ENCODE measurements around the gene NKD2.

NKD2 gene

DNA sequence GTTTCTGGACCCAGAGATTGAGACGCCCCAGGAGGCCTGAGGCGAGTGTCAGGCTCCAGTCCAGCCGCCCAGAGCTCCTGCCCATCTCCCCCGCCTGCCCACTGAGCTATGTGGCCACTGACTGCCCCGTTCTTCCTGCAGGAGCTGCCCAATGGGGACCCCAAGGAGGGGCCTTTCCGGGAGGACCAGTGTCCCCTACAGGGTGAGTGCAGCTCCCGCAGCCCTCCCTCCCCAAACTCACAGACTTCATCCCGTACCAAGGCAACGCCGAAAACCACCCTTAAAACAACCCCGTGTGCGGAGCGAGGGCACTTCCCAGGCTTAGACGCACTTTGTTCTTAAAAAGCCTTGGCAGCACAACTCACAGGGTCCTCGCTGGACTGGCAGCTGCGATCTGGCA lies 23.4 kb downstream of the NKD2 start:
- no peak for DNase-seq

GRCh38 chr5:1032551-1033027 lies 24.0 kb downstream of the NKD2 start:
- no peak for DNase-seq

DNA sequence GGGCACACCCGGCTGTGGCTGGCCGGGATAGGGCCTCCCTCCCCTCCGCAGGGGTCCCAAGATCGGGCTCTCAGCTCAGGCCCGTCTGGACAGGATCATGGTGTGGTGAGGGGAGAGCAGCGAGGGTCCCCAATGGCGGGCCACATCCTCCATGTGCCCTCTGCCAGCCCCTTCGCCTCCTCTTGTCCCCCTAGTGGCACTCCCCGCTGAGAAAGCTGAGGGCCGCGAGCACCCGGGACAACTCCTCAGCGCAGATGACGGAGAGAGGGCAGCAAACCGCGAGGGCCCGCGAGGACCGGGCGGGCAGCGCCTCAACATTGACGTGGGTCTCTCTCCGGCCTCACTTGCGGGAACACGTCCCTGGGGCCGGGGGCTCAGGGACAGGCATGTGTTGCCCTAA lies 24.6 kb downstream of the NKD2 start:
- DNase-seq, result no peak

GRCh38 chr5:1033606-1034420 lies 25.2 kb downstream of the NKD2 start:
- no peak for DNase-seq

DNA sequence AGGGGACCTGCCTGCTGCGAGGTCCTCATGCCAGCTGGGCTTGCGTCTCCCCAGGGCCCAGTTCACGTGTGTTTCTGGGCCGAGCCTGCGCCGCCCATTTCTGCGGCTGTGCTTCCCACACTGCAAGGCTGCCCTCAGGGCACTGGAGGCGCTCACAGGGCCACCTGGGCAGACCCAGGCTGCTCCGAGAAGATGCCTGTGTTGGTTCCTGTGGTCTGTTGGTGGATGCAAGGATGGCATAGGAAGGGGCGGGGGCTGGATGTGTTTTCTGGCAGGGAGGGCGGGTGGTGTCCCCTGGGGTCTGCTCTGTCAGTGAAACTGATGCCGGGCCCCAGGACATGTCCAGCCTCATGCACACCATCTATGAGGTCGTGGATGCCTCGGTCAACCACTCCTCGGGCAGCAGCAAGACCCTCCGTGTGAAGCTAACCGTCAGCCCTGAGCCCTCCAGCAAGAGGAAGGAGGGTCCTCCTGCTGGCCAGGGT lies 25.9 kb downstream of the NKD2 start:
- no peak for DNase-seq

- DNase-seq, result no peak
Observed at GRCh38 chr5:1034986-1035385, 26.4 kb downstream of the NKD2 start.

- no peak for DNase-seq
Observed at GRCh38 chr5:1035421-1036405, 27.1 kb downstream of the NKD2 start.

DNA sequence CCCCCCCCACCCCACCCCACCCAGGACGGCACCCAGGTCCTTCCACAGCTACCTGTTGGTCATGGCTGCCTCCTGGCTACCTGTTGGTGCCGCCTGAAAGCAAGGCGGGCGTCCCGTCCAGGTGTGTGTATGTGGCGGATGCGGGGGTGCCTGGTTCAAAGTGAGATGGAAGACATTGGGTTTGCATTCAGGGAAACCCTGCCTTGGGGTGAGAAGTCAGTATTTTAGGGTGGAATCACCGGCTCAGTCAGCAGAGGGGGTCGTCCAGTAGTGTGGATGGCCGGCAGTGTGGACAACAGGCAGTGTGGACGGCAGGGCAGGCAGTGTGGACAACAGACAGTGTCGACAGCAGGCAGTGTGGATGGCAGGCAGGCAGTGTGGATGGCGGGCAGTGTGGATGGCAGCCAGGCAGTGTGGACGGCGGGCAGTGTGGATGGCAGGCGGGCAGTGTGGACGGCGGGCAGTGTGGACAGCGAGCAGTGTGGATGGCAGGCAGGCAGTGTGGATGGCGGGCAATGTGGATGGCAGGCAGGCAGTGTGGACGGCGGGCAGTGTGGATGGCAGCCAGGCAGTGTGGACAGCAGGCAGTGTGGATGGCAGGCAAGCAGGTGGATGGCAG lies 28.0 kb downstream of the NKD2 start:
- no peak for DNase-seq

DNA sequence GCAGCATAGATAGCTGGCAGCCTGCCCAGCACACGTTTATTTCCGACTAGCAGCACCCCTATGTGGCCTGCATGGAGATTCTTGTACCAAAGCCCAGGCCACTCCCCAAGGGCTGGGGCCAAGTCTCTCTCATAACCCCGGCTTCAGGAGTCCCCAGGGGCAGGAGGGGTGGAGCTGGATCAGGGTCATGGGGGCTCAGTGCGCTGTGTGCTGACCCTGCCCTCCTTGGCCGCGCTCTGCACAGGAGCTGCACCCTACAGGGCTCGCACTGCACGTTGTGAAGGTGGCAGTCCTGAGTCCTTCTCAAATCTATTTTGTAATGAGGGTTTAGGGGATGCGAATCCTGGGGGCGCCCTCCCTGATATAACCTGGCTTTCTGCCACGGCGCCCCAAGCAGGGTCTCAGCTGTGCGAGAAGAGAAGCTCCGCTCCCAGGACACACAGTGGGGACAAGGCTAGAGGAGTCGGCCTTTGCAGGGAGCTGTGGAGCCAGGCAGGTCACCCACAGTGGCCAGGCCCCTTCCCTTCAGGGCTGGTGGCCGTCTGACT lies 28.6 kb downstream of the NKD2 start:
- DNase-seq, result no peak

DNA sequence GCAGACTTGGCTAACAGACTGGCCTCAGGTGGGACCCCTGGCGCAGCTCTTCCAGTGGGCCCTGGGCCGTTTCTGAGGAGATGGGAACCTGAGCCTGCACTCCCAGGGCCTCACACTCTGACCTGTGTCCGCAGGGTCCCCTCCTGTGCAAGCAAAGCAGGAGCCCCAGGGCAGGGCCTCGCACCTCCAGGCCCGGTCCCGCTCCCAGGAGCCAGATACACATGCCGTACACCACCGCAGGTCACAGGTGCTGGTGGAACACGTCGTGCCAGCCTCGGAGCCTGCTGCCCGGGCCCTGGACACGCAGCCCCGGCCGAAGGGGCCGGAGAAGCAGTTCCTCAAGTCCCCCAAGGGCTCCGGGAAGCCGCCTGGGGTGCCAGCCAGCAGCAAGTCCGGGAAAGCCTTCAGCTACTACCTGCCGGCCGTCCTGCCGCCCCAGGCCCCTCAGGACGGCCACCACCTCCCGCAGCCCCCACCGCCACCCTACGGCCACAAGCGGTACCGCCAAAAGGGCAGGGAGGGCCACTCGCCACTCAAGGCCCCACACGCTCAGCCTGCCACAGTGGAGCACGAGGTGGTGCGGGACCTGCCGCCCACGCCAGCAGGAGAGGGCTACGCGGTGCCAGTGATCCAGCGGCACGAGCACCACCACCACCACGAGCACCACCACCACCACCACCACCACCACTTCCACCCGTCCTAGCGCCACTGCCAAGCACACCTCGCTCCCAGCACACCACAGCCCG lies 29.2 kb downstream of the NKD2 start:
- no peak for DNase-seq

- no peak for DNase-seq
Observed at GRCh38 chr5:1038417-1039209, 30.0 kb downstream of the NKD2 start.

GRCh38 chr5:1039210-1039548 lies 30.6 kb downstream of the NKD2 start:
- no peak for DNase-seq

- DNase-seq, result no peak
Observed at GRCh38 chr5:1039706-1040260, 31.2 kb downstream of the NKD2 start.

GRCh38 chr5:1040571-1040970 lies 32.0 kb downstream of the NKD2 start:
- DNase-seq, result no peak

- DNase-seq, result no peak
Observed at GRCh38 chr5:1041225-1042143, 32.9 kb downstream of the NKD2 start.

GRCh38 chr5:1042626-1043025 lies 34.0 kb downstream of the NKD2 start:
- no peak for DNase-seq

DNA sequence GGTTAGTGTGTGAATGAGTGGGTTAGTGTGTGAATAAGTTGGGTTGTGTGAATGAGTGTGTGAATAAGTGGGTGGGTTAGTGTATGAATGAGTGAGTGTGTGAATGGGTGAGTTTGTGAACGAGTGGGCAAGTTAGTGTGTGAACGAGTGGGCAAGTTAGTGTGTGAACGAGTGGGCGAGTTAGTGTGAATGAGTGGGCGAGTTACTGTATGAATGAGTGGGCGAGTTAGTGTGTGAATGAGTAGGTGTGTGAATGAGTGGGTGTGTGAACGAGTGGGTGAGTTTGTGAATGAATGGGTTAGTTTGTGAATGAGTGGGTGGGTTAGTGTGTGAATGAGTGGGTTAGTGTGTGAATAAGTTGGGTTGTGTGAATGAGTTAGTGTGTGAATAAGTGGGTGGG lies 34.7 kb downstream of the NKD2 start:
- no peak for DNase-seq

DNA sequence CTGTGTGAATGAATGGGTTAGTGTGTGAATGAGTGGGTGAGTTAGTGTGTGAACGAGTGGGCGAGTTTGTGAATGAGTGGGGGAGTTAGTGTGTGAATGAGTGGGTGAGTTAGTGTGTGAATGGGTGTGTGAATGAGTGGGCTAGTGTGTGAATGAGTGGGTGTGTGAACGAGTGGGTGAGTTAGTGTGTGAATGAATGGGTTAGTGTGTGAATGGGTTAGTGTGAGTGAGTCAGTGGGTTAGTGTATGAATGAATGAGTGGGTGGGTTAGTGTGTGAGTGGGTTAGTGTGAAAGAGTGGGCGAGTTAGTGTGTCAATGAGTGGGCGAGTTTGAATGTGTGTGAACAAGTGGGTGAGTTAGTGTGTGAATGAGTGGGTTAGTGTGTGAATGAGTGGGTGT lies 35.5 kb downstream of the NKD2 start:
- no peak for DNase-seq

GRCh38 chr5:1045960-1046560 lies 37.5 kb downstream of the NKD2 start:
- DNase-seq, result no peak
